ENCODE data around the gene XKR3. TPM values are rescaled to one million over a fixed set of nuclear protein-coding genes. Genes with fewer than 3 reads are reported as not detected.
"Not testable (repeated sequence)": the region's sequence is repeated elsewhere in the genome, so short reads cannot be mapped to it uniquely, and the experiment has no call there.

The XKR3 gene
- total and polyA plus RNA-seq, 10 donors, result 0.06 to 0.19 (median 0.09) TPM; not detected in 7

DNA sequence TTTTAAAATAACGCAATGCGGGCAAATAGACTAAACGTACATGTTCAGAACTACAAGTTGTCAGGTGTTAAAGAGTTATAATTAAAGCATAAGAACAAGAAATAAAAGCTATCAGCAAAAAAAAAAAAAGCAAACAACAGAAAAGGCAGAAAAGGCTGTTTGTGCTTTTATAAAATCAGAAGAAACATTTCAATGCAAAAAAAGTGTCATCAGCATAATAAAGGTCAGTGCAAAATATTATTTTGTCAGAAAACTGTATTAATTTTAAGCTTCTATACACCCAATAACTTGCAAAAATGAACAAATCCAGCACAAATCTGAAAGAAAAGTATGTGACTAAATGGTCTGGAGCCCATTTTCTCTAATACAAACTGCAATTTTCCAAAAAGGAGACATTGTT, 23.6 kb downstream of the XKR3 start:
- WGBS, 5 donors, result 85 to 96% (median 93%) methylated on average over 3 of the region's 3 CpGs
- intact Hi-C loops (cut with DNase I; ENCODE audit: low total_unique reads), result no loop called here
- TF ChIP-seq, protein P1, sequence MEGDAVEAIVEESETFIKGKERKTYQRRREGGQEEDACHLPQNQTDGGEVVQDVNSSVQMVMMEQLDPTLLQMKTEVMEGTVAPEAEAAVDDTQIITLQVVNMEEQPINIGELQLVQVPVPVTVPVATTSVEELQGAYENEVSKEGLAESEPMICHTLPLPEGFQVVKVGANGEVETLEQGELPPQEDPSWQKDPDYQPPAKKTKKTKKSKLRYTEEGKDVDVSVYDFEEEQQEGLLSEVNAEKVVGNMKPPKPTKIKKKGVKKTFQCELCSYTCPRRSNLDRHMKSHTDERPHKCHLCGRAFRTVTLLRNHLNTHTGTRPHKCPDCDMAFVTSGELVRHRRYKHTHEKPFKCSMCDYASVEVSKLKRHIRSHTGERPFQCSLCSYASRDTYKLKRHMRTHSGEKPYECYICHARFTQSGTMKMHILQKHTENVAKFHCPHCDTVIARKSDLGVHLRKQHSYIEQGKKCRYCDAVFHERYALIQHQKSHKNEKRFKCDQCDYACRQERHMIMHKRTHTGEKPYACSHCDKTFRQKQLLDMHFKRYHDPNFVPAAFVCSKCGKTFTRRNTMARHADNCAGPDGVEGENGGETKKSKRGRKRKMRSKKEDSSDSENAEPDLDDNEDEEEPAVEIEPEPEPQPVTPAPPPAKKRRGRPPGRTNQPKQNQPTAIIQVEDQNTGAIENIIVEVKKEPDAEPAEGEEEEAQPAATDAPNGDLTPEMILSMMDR (IDR thresholded peaks at IDR 0.05 in 8 of 11, conservative IDR thresholded peaks at IDR 0.05 in 3 of 11), result no peak
- TF ChIP-seq POLR2A (IDR thresholded peaks at IDR 0.05) (no peak), POLR2AphosphoS5 (IDR thresholded peaks at IDR 0.05) (no peak)
- Histone ChIP-seq H3K27me3 (replicated peaks in 1 of 7) (no peaks in the 10 kb centered on the region), H3K36me3 (no peaks in the 10 kb centered on the region), H3K27ac (no peak overlapping the region), H3K9me3 (no peaks in the 10 kb centered on the region), H3K4me3 (no peak overlapping the region), H3K4me1 (peaks cover 0 to 5% (median 0%) of the 10 kb centered on the region in 6 donors)
- DNase-seq, result no peak

DNA sequence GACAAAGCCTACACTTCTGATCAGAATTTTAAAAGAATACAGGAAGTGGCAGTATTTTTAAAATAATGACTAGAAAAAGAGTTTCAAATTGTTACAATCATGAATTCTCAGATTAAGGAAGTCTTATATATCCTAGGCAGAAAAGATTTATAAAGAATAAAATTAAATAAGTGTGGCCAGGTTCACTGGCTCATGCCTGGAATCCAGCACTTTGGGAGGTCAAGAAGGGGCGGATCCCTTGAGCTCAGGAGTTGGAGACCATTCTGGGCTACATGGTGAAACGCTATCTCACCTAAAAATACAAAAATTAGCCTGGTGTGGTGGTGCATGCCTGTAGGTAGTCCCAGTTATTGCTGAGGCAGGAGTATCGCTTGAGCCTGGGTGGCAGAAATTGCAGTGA, 24.1 kb downstream of the XKR3 start:
- H3K27me3 ChIP-seq (replicated peaks in 1 of 7), result no peaks in the 10 kb centered on the region
- H3K36me3 ChIP-seq, result no peaks in the 10 kb centered on the region
- no peak overlapping the region for H3K27ac ChIP-seq
- intact Hi-C loops (cut with DNase I; ENCODE audit: low total_unique reads), result no loop called here
- WGBS, 5 donors, result 80 to 95% (median 83%) methylated on average over 3 of the region's 3 CpGs
- no peaks in the 10 kb centered on the region for H3K9me3 ChIP-seq
- no peak overlapping the region for H3K4me3 ChIP-seq
- DNase-seq, result no peak
- peaks cover 0 to 5% (median 0%) of the 10 kb centered on the region in 6 donors for H3K4me1 ChIP-seq
- TF ChIP-seq POLR2A (IDR thresholded peaks at IDR 0.05) (no peak), POLR2AphosphoS5 (IDR thresholded peaks at IDR 0.05) (no peak)
- TF ChIP-seq, protein P1 (IDR thresholded peaks at IDR 0.05 in 8 of 11, conservative IDR thresholded peaks at IDR 0.05 in 3 of 11), result no peak

DNA sequence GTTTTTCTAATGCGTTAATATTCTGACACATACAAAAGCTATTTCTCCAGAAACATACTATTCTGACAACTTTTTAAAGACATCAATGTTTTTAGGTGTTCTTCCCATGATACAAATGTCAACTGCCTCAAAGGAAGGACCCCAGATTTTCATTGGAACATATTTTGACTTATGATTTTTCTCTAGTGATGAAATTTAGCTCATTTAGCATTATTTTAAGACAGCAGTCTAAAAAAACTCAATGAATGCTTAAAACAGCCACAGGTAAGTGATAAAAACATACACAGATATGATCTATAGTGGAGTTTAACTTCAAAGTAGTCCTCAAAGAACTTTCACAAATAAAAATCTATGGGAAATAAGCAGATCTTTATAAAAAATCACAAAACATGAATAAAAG, 24.9 kb downstream of the XKR3 start:
- H3K9me3 ChIP-seq, result no peaks in the 10 kb centered on the region
- TF ChIP-seq POLR2AphosphoS5 (IDR thresholded peaks at IDR 0.05) (no peak), POLR2A (IDR thresholded peaks at IDR 0.05) (no peak)
- TF ChIP-seq, protein P1 (IDR thresholded peaks at IDR 0.05 in 8 of 11, conservative IDR thresholded peaks at IDR 0.05 in 3 of 11), result no peak
- no peaks in the 10 kb centered on the region for H3K36me3 ChIP-seq
- intact Hi-C loops (cut with DNase I; ENCODE audit: low total_unique reads), result no loop called here
- 89 to 100% (median 98%) methylated on average over 1 of the region's 1 CpG for WGBS, 5 donors
- H3K4me1 ChIP-seq, result peaks cover 0 to 5% (median 0%) of the 10 kb centered on the region in 6 donors
- H3K4me3 ChIP-seq, result no peak overlapping the region
- H3K27ac ChIP-seq, result no peak overlapping the region
- no peak for DNase-seq
- no peaks in the 10 kb centered on the region for H3K27me3 ChIP-seq (replicated peaks in 1 of 7)

DNA sequence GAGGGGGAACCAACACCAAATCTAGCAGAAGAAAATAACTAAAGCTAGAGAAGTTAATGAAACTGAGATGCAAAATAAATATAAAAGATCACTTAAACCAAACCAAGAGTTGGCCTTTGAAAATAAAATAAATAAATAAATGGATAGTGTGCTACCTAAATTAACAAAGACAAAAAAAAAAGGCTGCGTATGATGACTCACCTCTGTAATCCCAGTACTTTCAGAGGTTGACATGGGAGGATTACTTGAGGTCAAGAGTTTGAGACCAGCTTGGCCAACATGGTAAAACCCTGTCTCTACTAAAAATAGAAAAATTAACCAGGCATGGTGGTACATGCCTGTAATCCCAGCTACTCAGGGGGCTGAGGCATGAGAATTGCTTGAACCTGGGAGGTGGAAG, 29.7 kb downstream of the XKR3 start:
- DNase-seq; H3K9me3 ChIP-seq; intact Hi-C loops (cut with DNase I; ENCODE audit: low total_unique reads); H3K27me3 ChIP-seq (replicated peaks in 1 of 7); H3K36me3 ChIP-seq; H3K4me1 ChIP-seq; H3K27ac ChIP-seq; H3K4me3 ChIP-seq: not testable (repeated sequence)
- WGBS, 5 donors, result 76 to 97% (median 91%) methylated on average over 1 of the region's 1 CpG

DNA sequence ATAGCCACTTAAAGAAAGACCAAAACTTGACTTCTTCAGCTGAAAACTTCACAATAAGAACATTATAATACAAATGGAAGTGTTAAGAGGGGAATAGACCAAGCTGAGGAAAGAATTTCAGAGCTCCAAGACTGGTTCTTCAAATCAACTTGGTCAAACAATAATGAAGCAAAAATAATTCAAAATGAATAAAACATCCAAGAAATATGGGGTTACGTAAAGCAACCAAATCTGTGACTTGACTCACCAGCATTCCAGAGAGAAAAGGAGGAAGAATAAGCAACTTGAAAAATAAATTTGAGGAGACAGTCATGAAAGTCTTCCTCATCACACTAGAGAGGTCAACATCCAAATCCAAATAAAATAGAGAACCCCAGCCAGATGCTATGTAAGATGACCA, 31.4 kb downstream of the XKR3 start:
- intact Hi-C loops (cut with DNase I; ENCODE audit: low total_unique reads), result no loop called here
- no peak for DNase-seq
- no peaks in the 10 kb centered on the region for H3K36me3 ChIP-seq
- H3K4me3 ChIP-seq, result no peak overlapping the region
- TF ChIP-seq, protein P1 (IDR thresholded peaks at IDR 0.05 in 8 of 11, conservative IDR thresholded peaks at IDR 0.05 in 3 of 11), result no peak
- TF ChIP-seq POLR2A (IDR thresholded peaks at IDR 0.05) (no peak), POLR2AphosphoS5 (IDR thresholded peaks at IDR 0.05) (no peak)
- H3K4me1 ChIP-seq, result no peaks in the 10 kb centered on the region
- WGBS, 5 donors, result 87 to 96% (median 88%) methylated on average over 1 of the region's 1 CpG
- H3K27me3 ChIP-seq (replicated peaks in 1 of 7), result no peaks in the 10 kb centered on the region
- H3K27ac ChIP-seq, result no peak overlapping the region
- no peaks in the 10 kb centered on the region for H3K9me3 ChIP-seq
